Sigmoid colon (tissue), 7 donors: ENCODE data around the gene PIGZ. TPM values are rescaled to one million over a fixed set of nuclear protein-coding genes. Genes with fewer than 3 reads are reported as not detected.

Source experiments
- DNase-seq: peaks from one replicate; pipeline ENCODE4 v3.0.0-alpha.2; 2019
- H3K27ac ChIP-seq, 4 donors: fragments of 200-600 bp; sonication (generic); one replicate each; pipeline ENCODE4 v1.5.1; 2016 to 2019; ENCODE audit warnings: mild to moderate bottlenecking in 1 of 4
- H3K27me3 ChIP-seq, 3 donors: fragments of 200-600 bp; sonication (generic); one replicate each; pipeline ENCODE4 v1.5.1; 2019; ENCODE audit warnings: mild to moderate bottlenecking in 1 of 3
- H3K36me3 ChIP-seq, 4 donors: fragments of 200-600 bp; sonication (generic); one replicate each; pipeline ENCODE4 v1.5.1; 2016 to 2019
- H3K4me1 ChIP-seq, 4 donors: fragments of 200-600 bp; sonication (generic); one replicate each; pipeline ENCODE4 v1.5.1; 2017 to 2019
- H3K4me3 ChIP-seq, 4 donors: fragments of 200-600 bp; sonication (generic); one replicate each; pipeline ENCODE4 v1.5.1; 2017 to 2019; ENCODE audit warnings: mild to moderate bottlenecking in 2 of 4, moderate library complexity in 1 of 4
- H3K9me3 ChIP-seq, 4 donors: fragments of 200-600 bp in 3 of 4; sonication (generic) in 3 of 4; one replicate each; pipeline versions ENCODE4 v1.5.1 to v1.6.1; 2013 to 2019
- CTCF ChIP-seq, 4 experiments: fragments of 450-650 bp in 3 of 4; fragments of 200-600 bp in 1 of 4; IDR thresholded peaks; one replicate each; pipeline ENCODE4 v1.5.1; 2016 to 2019; ENCODE audit warnings: antibody characterized with exemption in 4 of 4, mild to moderate bottlenecking in 3 of 4, moderate library complexity in 2 of 4
- EP300 ChIP-seq, 4 donors: sonication (generic); formaldehyde crosslinking; IDR thresholded peaks; one replicate each; pipeline ENCODE4 v1.6.1; 2017; ENCODE audit warnings: antibody characterized with exemption in 4 of 4
- POLR2A ChIP-seq, 2 donors: fragments of 450-650 bp; IDR thresholded peaks; one replicate each; pipeline ENCODE4 v1.6.1; 2016; ENCODE audit warnings: antibody characterized with exemption in 2 of 2, mild to moderate bottlenecking in 2 of 2, moderate library complexity in 2 of 2
- POLR2AphosphoS5 ChIP-seq, 4 donors: sonication (generic); formaldehyde crosslinking; IDR thresholded peaks; one replicate each; pipeline ENCODE4 v1.6.1; 2017; ENCODE audit warnings: antibody characterized with exemption in 4 of 4
- WGBS, 2 donors: extraction: QIAGEN DNeasy Blood & Tissue Kit; methylation state at CpG; one replicate each; pipeline ENCODE4 v1.1.7; 2013; 5-methylcytosine and 5-hydroxymethylcytosine counted together
- intact Hi-C: fragments of 100-400 bp; cut with DNase I; formaldehyde crosslinking; loops from one replicate; pipeline ENCODE4 v1.15.1; 2023
- polyA plus RNA-seq, 3 donors: library from polyadenylated mRNA; stranded (reverse); fragments of 200-250 nt; gene quantifications; one replicate each; pipeline ENCODE4 v1.2.3, GENCODE V29; 2013
- total RNA-seq, 4 donors: library from RNA; depleted of rRNA; stranded (reverse); fragments of >200 nt; gene quantifications; one replicate each; pipeline ENCODE4 v1.1.0, GENCODE V29; 2016
- donor health status: healthy with polysubstance abuse.
- donor health status: Bipolar disorder and iron deficiency.
- donor health status: healthy.

Gene PIGZ
- total and polyA plus RNA-seq, 7 donors: 8.6 to 60.8 (median 23.4) TPM

DNA sequence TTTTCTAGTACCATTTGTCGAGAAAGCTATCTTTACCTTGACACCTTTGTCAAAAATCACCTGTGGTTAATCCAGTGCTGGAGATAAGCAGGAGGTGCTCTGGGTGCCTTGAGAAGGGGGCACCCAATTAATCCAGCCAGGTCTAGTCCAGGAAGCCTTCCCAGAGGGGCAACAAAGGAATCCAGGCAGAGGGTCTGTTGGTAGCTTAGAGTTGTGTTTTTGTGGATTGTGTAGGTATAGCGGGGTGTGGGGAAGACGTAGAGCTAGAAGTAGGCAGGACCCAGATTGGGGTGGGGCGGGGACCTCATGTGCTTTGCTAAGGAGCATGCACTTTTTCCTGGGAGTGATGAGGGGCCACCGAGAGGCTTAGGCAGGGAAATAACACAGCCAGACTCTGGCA, 6.0 kb upstream of the PIGZ start:
- DNase-seq: no peak
- H3K27me3 ChIP-seq: no peaks in the 10 kb centered on the region
- H3K36me3 ChIP-seq: no peaks in the 10 kb centered on the region
- H3K9me3 ChIP-seq: no peaks in the 10 kb centered on the region
- H3K4me3 ChIP-seq: no peak overlapping the region
- WGBS, 2 donors: 87 to 93% methylated on average over 5 of the region's 5 CpGs
- TF ChIP-seq POLR2A (IDR thresholded peaks at IDR 0.05): no peak
- TF ChIP-seq POLR2AphosphoS5 (IDR thresholded peaks at IDR 0.05): no peak
- TF ChIP-seq CTCF (IDR thresholded peaks at IDR 0.05): no peak
- TF ChIP-seq EP300 (IDR thresholded peaks at IDR 0.05): no peak
- peaks cover 0 to 8% (median 2%) of the 10 kb centered on the region in 4 donors for H3K4me1 ChIP-seq
- H3K27ac ChIP-seq: no peak overlapping the region
- intact Hi-C loops: no loop called here

DNA sequence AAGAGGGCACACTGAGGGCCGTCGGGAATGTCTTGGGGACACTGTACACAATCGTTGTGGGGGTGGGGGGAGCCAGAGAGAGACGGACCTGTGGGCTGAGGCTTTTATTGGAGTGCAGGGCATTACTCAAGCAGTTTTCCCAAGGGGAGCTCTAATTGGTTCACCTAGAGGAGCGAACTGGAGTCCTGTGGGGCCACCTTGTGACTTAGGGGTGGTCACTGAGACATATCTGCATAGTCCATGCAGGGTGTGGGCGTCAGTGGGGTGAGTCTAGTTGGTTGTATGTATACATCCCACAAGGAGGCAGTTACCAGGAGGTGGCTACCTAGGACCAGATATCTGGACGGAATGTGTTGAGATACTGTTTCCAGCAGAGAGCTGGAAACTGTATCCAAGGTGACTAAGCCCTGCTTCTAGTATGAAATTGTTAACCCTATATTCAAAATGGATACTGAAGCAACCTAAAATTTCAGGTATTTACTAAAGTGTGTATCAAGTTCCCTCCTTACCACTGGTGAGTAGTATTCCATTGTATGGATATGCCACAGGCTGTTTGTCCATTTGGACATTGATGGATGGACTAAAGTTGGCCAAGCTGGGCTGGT, 2.6 kb upstream of the PIGZ start:
- no peak overlapping the region for H3K4me3 ChIP-seq
- WGBS, 2 donors: 80 to 83% methylated on average over 7 of the region's 7 CpGs
- no peaks in the 10 kb centered on the region for H3K9me3 ChIP-seq
- peaks cover 0 to 16% (median 11%) of the 10 kb centered on the region in 4 donors for H3K4me1 ChIP-seq
- TF ChIP-seq POLR2AphosphoS5 (IDR thresholded peaks at IDR 0.05) (no peak), POLR2A (IDR thresholded peaks at IDR 0.05) (no peak), EP300 (IDR thresholded peaks at IDR 0.05) (no peak), CTCF (IDR thresholded peaks at IDR 0.05) (no peak)
- H3K36me3 ChIP-seq: no peaks in the 10 kb centered on the region
- intact Hi-C loops: no loop called here
- no peak for DNase-seq
- no peaks in the 10 kb centered on the region for H3K27me3 ChIP-seq
- no peak overlapping the region for H3K27ac ChIP-seq

DNA sequence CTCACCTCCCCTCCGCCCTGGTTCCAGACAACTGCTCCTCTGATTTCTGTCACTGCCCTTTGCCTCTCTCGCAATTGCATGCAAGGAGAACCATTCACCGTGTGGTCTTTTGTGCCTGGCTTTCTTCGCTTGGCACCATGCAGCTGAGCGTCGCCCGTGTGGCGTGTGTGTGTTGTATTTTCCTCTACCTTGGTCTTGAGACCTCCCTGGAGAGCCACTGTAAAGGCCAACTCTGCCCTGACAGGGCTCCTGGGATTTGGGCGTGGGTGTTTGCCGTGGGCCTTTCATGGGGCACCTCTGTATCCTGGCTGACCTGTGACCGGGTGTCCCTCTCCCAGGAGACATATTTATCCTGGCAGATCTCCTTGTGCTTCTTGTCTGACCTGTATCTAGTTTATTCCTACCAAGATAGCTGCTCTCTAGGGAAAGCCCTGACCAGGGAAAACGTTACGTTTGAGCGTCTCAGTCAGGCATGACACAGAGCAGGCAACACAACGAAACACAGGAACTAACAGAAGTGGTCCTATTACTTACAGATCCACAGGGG, 2.0 kb upstream of the PIGZ start:
- 70 to 86% methylated on average over 15 of the region's 15 CpGs for WGBS, 2 donors
- TF ChIP-seq POLR2A (IDR thresholded peaks at IDR 0.05): no peak
- no peak for TF ChIP-seq EP300 (IDR thresholded peaks at IDR 0.05)
- no peak for TF ChIP-seq CTCF (IDR thresholded peaks at IDR 0.05)
- TF ChIP-seq POLR2AphosphoS5 (IDR thresholded peaks at IDR 0.05): no peak
- H3K27me3 ChIP-seq: no peaks in the 10 kb centered on the region
- DNase-seq: no peak
- no peaks in the 10 kb centered on the region for H3K36me3 ChIP-seq
- peaks cover 0 to 16% (median 11%) of the 10 kb centered on the region in 4 donors for H3K4me1 ChIP-seq
- no peak overlapping the region for H3K4me3 ChIP-seq
- no peaks in the 10 kb centered on the region for H3K9me3 ChIP-seq
- intact Hi-C loops: loop anchor here (1.0 kb wide), 1 partner anchor 28 kb away; the partner anchor contains the start of gene NCBP2
- no peak overlapping the region for H3K27ac ChIP-seq

DNA sequence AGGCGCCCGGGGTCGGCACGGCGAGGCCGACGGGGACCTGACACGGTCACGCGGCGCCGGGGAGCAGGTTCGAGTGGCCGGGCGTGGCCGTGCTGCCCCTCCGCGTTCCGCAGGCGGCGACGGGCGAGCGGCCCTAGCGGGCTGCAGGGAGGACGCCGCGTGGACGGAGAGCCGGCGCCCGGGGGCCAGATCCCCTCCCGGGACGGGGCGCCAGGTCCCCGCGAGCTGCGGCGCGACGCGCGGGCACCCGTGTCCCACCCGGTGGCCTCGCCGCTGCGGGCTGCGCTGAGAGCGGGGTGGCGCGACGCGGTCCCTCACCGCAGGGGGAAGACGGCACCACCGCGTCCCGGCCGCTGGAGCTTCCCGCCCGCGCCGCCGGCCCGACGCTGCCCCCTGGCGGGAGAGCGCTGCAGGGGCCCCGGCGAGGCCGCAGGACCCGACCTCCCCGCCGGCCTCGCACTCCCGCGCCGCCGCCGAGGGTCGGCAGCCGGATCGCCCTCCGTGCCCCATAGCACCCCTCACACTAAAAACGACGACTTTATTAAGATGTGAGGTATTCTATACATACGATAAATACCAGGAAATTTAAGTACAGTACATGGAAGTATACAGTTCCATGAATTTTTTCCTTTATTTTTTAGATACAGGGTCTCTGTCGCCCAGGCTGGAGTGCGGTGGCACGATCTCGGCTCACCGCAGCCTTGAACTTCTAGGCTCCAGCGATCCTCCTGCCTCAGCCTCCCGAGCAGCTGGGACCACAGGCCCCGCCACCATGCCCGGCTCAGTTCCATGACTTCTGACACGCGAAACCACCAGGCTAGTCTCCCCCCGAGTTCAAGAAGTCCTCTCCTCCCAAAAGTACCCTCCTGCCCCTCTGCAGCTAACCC, 1.3 kb upstream of the PIGZ start:
- no peak for TF ChIP-seq EP300 (IDR thresholded peaks at IDR 0.05)
- TF ChIP-seq CTCF (IDR thresholded peaks at IDR 0.05): peak in 3 of 4 experiments; percentile 15 to 95 (median 20)
- no peak for DNase-seq
- no peaks in the 10 kb centered on the region for H3K36me3 ChIP-seq
- intact Hi-C loops: loop anchor here (1.0 to 2.0 kb wide), 2 partner anchors 28 to 131 kb away; partner anchors contain the start of gene NCBP2
- no peaks in the 10 kb centered on the region for H3K9me3 ChIP-seq
- no peaks in the 10 kb centered on the region for H3K27me3 ChIP-seq
- H3K4me1 ChIP-seq: peaks cover 0 to 16% (median 11%) of the 10 kb centered on the region in 4 donors
- H3K4me3 ChIP-seq: peak overlapping the region; percentile 72 to 88 (median 76)
- WGBS, 2 donors: 7 to 9% methylated on average over 100 of the region's 100 CpGs
- peak overlapping the region; percentile 72 to 83 (median 79) for H3K27ac ChIP-seq
